SU-DHL-6 (cell line): ENCODE measurements around the gene HDGFL3.

ENCODE experiments used
- EZH2phosphoT487 ChIP-seq: fragments of 200-600 bp; sonication (generic), shearing (Covaris generic); conservative IDR thresholded peaks from 2 replicates; pipeline ENCODE4 v1.6.1; 2018; ENCODE audit warnings: mild to moderate bottlenecking, antibody characterized with exemption, low read length, moderate library complexity, mixed read lengths
- TF ChIP-seq, protein P1 (sequence below): fragments of 200-600 bp; sonication (generic); IDR thresholded peaks from one replicate; pipeline ENCODE4 v1.5.1; 2017; ENCODE audit warnings: antibody characterized with exemption, mild to moderate bottlenecking, low read length, moderate library complexity; ENCODE audit not compliant: insufficient read depth, poor library complexity, severe bottlenecking

DNA sequence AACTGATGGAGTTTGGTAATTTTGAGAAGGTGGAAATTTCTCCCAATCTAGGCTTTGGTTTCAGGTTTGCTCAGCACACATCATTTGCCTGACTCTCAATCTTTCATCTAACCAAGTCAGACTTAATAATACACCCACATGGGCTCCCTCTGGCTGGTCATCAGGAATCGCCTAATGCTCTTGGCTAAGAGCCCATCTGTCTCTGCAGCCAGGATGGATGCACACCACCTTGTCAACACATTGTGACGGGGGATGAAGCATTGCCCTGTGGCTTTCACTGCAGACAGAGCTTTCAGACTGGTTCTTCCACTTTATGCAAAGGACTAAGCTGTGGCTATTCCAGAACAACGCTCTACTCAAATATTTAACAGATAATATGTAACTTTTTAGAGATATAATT is 3.0 kb upstream of the HDGFL3 start:
- TF ChIP-seq, protein P1, sequence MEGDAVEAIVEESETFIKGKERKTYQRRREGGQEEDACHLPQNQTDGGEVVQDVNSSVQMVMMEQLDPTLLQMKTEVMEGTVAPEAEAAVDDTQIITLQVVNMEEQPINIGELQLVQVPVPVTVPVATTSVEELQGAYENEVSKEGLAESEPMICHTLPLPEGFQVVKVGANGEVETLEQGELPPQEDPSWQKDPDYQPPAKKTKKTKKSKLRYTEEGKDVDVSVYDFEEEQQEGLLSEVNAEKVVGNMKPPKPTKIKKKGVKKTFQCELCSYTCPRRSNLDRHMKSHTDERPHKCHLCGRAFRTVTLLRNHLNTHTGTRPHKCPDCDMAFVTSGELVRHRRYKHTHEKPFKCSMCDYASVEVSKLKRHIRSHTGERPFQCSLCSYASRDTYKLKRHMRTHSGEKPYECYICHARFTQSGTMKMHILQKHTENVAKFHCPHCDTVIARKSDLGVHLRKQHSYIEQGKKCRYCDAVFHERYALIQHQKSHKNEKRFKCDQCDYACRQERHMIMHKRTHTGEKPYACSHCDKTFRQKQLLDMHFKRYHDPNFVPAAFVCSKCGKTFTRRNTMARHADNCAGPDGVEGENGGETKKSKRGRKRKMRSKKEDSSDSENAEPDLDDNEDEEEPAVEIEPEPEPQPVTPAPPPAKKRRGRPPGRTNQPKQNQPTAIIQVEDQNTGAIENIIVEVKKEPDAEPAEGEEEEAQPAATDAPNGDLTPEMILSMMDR: no peak
- no peak for TF ChIP-seq EZH2phosphoT487
